Measurements from ENCODE around the gene SPECC1L.
"Not testable (repeated sequence)": the region's sequence is repeated elsewhere in the genome, so short reads cannot be mapped to it uniquely, and the experiment has no call there.

The SPECC1L gene

DNA sequence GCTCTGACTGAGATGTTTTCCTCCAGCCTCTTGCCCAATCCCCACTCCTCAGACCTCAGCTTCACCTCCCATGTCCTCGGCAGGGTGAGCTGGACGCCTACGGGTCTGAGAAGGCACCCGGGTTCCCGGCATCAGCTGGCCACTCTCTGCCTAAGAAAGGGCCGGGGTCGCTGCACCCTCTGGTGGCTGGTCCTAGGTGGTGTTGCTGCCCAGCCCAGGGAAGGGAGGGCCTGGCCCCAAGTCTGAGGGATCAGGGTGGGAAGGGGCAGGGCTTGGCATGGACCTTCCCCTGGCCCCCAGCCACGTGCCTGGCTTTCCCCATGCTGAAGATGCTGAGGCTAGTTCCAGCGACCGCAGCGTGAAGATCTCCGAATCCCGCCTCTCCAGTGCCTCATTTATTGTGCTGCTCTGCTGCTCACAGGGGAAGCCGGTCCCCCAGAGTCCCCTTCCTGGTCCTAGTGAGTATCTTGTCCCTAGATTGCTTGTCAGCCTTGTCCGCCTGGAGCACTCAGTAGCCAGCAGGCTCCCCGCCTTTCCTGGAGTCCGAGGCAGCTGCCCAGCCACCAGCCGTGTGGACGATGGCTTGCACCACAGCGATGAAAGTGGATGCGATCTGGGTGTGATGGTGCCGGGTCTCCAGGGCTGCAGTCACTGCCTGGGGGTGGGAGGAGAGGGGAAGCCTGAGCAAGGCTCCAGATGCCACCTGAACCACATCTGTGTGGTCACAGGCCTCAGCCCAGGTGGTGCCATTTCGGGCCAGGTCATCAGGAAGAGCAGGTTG is 22.9 kb upstream of the SPECC1L start:
- peak; percentile 100 for DNase-seq (ENCODE audit: low read depth)

DNA sequence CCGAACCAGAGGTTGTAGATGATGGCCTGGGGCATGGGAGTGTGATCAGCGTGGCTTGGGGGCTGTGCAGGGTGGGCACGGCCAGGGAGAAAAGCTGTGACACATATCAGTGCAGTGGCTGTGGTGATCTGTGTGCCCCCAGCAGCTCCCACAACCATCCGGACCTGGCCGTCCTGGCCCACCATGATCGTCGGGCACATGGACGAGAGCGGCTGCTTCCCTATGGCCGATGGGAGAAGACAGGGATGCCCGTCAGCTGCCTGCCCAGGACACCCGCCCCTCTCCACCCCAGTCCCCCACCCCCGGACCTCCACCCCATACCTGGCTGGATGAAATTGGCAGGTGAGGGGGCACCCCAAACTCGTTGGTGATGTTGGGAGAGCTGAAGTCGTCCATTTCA is 22.0 kb upstream of the SPECC1L start:
- DNase-seq (ENCODE audit: low read depth), result not testable (repeated sequence)

DNA sequence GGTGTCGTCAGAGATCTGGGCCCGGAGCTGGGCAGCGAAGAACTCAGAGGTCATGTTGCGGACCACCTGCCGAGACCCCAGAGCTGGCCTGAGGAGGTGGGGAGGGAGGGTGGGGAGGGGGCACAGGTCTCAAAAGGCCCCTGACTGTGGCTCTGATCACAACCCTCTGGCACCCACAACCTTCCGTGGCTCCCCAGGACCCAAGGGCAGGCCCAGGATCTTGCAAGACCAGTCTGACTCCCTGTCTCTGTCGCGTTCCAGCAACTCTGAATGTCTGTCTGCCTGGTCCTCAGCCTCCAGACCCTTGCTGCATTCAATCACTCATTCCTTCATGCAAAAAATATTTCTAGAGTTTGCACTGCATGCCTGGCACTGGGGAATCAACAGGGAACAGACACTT is 21.2 kb upstream of the SPECC1L start:
- DNase-seq (ENCODE audit: low read depth), result not testable (repeated sequence)

DNA sequence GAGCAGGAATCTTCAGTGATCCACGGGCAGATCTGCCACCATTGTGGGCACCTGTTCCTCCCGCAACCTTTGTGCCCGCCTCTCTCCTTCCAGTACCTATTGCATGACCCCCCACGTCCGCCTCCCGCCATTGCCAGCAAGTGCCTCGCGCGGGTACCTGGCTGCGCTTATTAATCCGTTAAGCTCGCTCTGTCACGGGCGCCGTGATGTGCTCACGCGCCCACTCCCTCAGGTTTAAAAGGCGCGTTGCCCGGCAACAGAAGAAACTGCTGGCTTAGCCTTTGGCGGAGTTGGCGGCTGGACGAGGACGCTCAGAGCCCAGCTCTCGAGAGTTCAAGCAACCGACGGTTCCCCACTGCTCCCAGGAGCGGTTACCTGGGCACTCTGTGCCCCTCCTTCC is 19.3 kb upstream of the SPECC1L start:
- DNase-seq (ENCODE audit: low read depth), result not testable (repeated sequence)

DNA sequence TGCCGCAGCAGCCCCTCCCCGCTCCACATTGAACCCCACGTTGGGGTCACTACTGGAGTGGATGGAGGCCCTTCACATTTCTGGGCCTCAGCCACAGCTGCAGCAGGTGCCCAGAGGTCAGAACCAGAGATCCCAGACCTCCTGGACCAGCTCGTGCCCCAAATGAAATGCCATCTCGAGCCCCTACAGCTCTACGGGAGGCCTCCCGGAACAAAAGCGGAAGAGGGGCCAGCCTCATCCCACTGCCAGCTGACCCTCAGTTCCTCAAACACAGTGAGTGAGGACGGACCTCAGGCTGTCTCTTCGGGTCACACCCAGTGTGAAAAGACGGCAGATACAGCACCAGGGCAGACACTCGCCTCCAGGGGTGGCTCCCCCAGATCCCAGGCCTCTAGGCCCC is 17.5 kb upstream of the SPECC1L start:
- not testable (repeated sequence) for DNase-seq (ENCODE audit: low read depth)

DNA sequence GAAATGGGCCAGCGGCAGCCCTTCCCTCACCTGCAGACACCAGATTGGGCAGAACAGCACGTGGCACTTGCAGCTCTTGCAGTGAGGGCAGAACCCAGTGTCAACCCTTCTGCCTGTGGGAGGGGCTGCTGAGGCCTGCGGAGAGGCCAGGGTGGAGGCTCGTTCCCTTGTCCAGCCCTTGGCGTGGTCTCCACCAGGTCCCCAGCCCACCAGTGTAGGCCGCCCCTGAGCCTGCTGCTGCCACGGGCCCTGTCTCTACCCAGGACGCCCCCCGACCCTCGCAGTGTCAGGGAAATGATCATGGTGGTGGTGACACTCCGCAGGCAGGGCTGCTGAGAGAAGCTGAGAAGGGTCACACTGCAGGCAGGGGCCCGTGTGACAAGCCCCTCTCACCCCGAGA is 14.5 kb upstream of the SPECC1L start:
- not testable (repeated sequence) for DNase-seq (ENCODE audit: low read depth)

DNA sequence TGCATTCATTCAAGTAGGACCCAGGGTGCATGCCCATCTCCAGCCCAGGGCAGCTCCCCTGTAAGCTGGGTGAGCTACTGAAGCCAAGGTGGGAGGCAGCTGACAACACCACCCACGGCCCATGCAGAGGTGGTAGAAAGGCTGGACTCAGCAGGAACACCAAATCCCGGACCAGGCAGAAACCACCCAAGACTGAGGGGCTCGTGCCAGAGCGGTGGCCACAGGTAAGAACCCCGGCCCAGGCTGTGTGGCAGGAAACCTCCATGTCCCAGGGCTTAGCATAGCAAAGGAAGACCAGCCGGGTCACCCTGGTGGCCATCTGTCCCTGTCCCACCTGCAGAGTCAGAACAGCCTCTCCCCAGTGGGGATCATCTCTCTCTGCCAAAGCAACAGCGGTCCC is 13.9 kb upstream of the SPECC1L start:
- not testable (repeated sequence) for DNase-seq (ENCODE audit: low read depth)

DNA sequence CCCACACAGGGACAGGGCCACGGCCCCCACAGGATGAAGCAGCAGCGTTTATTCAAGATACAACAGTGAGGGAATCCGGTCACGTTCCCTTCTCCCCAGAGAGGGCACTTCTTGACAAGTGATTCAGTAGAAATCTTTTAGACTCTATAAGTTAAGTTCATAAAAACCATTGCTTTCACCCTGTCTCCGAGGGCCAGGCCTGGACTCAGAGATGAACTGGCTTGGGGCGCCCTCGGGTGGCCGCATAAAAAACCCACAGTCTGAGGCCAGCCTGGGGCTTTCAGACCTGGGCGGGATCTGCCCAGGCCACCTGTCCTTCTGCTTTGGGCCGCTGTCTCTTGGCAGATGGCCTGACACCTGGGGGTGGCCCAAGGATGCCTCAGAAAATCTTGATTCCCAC is 11.2 kb upstream of the SPECC1L start:
- peak; percentile 66 for DNase-seq (ENCODE audit: low read depth)

DNA sequence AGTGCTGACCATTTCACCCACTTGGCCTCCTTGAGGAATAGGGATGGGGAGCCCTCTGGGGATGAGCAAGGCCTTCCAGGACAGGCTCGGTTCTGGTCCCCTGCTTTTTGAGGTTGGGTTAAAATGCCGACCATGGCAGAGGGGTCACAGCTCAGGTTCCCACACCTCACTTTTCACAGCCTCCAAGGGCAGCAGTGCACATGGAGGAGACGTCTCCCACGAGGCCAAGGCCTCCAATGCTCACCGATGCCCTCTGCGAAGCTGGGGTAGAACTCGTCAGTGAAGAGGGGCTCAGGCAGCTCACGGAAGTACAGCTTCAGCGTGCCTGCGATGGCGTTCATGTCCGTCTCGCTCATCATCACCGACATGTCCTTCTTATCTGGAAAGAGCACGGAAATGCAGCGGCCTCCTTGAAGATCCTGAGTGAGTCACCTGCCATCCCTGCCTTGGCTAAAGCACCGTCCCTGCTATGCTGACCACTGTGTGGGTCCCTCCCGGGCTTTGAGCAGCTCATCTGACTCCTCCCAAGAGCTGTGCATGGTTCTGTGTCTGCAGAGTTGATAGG is 8.4 kb upstream of the SPECC1L start:
- not testable (repeated sequence) for DNase-seq (ENCODE audit: low read depth)

DNA sequence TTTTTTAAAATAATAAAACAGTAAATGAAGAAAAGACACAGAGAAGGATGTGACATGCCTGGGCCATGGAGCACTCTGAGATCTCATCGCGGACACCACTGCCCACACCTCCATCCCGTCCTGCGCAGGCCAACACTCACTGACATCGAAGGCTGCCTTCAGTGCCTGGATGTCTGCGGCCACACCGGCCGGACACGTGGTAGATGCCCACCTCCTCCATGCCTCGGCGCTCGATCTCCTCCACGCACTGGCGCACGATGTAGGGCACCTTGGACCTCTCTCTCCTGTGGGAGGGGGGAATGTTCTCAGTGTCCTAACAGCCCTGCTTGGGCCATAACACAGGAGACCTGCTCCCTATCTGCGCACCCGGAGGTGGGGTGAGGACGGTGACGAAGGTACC is 7.2 kb upstream of the SPECC1L start:
- not testable (repeated sequence) for DNase-seq (ENCODE audit: low read depth)

DNA sequence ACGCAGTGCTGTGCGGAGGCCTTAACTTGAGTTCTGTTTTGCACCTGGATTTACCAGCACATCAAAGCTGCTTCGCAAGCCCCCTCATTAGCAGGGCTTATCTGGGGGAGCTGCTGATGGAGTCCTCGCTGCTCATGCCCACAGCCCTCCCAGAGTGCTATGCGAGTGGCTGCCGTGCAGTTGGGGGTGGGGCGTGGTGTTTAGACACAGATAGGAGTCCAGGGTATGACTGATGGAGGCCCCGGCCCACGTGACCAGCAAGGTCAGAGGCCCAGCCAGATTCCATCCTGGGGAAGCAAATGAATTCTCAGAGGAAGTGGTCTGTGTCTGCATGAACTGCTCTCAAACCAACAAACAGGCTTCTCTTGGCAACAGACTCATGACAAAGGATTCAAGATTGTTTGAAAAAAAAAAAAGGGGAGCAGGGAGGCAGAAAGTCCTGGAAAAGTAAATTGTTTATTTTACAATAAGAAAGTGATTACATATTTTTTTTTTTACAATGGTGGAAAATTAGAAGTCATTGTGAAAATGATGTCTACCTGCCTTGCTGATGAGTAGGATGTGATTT is 6.2 kb upstream of the SPECC1L start:
- peak; percentile 34 for DNase-seq (ENCODE audit: low read depth)

DNA sequence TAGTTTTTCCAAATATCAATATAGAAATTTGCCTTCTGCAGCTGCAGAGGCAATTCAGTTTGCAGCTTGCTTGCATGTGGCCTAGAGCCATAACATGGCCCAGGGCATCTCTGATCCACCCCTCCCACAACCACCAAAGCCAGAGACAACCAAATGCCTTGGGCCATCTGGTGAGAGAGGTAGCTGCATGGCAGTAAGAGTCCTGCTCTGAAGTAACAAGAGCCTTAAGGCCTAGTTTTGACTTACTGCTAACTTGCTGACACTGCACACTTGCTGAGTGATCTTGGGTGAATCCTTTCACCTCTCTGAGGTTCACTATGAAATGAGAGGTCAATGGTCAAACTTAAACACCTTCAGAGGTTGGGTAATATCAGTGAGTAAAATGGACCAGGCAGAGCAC is 4.9 kb upstream of the SPECC1L start:
- DNase-seq (ENCODE audit: low read depth), result peak; percentile 49

DNA sequence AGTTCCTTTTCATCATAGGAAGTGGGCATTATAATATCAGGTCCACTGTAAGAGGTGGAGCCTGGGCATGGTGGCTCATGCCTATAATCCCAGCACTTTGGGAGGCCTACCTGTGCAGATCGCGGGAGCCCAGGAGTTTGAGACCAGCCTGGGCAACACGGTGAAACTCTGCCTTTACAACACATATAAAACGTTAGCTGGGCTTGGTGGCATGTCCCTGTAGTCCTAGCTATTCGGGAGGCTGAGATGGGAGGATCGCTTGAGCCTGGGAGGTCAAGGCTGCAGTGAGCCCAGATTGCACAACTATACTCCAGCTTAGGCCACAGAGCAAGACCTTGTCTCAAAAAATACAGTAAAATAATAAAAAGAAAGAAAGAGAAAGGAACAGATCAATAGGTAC is 4.1 kb upstream of the SPECC1L start:
- not testable (repeated sequence) for DNase-seq (ENCODE audit: low read depth)

DNA sequence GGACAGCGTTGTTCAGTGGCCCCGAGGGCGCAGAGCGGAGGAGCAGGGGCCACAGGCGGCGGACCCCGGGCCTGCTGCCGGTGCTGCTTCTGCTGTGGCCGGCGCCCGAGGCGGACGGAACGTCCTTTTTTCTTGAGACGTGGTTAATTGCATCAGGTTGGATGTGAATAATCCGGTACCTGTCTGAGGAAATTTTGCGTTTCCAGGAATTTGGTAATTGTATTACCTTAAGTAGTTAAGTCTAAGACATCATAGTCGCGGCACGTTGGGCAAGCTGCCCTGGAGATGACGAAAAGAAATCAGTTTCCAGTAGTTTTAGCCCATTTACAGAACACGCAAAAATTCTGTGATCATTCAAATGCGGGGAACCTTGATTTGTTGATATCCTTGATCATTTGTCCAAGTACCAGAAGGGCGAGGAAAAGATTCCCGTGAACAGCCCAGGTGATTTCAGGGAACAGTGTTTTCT is 789 bp downstream of the SPECC1L start:
- peak; percentile 16 for DNase-seq (ENCODE audit: low read depth)

DNA sequence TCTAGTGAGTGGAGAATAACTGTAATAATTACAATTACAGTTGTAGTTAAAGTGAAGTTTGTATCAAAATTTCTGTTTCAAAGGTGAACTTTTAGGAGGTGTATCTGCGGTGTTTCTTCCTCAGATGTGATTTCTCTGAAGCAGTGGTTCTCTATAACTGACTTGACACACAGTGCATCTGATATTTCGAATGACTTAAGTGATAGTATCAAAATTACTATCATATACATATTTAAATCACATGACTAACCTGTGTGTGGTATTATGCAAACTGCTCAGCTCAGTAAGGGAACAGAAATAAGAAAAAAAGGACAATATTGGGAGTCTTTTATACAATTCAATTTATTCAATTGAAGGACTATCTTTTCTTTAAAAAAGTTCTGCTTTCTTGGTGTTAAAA is 2.4 kb downstream of the SPECC1L start:
- not testable (repeated sequence) for DNase-seq (ENCODE audit: low read depth)

DNA sequence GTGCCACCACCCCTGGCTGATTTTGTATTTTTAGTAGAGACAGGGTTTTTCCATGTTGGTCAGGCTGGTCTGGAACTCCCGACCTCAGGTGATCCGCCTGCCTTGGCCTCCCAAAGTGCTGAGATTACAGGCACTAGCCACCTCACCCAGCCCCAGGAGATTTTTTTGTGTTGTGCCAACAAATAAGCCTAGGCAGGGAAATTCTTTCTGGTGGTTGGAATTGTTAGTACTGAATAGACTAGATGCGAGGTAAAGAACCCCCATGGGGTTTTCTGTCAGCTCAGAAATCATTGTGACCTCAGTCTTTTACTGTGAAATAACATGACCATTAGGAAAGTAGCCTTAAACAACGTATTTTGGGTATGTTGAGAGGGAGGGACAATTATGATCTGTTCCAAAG is 3.3 kb downstream of the SPECC1L start:
- not testable (repeated sequence) for DNase-seq (ENCODE audit: low read depth)

DNA sequence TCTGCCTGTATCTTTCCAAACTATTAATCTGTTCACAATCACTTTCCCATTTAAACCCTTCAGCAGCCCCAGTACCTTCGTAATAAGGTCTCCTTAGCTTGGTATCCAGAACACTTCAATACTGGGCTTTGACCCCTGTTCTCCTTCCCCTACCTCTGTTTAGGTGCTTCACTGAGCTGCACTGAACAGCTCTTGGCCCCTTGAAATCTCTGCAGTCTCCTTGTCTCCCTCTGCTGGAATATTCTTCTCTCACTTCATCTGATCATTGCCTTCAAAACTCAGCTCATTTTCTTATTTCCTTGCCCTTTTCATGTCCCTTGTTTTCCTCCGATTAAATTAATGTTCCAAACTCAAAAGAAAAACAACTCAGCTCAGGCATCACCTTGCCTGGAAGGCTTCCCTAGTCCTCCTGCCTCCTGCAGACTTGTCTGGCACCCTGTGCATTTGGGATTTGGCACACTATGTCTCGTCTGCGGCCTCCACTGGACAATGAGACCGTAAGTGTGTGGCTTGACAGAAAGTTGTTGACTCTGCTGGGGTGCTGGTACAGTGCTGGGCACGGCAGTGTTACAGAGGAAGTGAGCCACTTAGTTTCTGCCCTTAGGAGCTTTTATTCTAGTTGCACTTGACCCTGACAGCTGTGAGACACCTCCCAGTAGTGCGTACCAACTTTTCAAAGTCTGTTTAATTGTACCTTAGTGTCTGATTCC is 4.2 kb downstream of the SPECC1L start:
- not testable (repeated sequence) for DNase-seq (ENCODE audit: low read depth)

DNA sequence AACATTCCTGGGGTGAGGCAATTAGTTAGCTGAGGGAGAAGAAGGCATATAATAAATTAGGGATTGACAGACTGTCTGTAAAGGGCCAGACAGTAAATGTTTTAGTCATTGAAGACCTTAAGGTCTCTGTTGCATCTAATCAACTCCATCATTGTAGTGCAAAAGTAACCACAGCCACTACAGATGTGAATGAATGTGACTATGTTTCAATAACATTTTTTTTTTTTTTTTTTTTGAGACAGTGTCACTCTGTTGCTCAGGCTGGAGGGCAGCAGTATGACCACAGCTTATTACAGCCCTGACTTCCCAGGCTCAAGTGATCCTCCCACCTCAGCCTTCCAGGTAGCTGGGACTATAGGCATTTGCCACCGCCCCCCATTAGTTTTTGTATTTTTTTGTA is 9.7 kb downstream of the SPECC1L start:
- DNase-seq (ENCODE audit: low read depth), result not testable (repeated sequence)

DNA sequence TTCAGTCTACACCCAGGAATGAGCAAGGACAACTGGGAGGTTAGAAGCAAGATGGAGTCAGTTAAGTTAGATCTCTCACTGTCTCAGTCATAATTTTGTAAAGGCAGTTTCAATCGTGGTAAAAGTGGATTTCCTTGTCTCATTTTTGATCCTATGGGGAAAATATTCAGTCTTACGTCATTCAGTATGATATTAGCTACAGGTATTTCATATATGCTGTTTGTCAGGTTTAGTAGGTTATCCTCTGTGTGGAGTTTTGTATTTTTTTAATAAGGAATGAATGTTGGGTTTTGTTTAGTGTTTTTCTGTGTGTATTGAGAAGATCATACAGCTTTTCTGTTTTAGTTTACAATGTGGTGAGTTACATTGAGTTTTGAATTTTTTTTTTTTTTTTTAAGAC is 11.8 kb downstream of the SPECC1L start:
- DNase-seq (ENCODE audit: low read depth), result no peak

DNA sequence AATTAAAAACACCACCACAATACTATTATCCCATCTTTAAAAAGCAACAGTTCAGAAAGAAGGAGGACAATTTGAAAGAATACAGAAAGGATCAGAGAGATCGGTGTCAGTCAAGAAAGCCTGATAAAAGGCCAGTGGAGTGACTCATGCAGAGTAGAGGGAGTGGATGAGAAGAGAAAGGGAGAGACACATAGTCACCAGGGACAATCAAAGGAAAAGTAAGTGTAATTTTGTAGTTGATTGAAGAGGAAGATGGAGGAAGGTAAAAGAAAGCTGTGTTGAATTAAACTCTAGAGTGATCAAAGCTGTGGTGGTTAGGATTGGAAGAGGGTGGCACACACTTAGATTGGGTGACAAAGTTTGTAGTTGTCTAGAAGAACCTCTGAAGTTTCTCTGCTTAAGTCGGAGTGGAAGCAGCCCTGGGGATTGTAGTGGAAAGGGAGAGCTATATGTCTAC is 14.1 kb downstream of the SPECC1L start:
- no peak for DNase-seq (ENCODE audit: low read depth)

DNA sequence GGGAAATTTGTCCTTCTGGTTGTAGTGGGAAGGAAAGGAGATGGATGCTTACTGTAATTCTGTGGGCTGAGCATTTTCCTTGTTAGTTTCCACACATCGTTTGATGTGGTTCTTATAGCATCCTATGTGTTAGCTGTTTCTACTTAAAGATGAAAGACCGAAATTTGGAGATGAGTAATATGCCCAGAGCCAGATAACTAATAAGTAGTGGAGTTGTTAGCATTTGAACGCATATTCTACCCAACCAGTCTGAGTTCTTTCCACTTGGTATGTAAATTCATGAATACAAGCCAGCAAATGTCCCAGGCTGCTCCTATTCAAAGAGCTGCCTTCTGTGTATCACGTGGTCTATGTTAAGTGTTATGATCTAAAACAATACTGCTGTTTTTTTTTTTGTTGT is 14.6 kb downstream of the SPECC1L start:
- DNase-seq (ENCODE audit: low read depth), result peak; percentile 51

DNA sequence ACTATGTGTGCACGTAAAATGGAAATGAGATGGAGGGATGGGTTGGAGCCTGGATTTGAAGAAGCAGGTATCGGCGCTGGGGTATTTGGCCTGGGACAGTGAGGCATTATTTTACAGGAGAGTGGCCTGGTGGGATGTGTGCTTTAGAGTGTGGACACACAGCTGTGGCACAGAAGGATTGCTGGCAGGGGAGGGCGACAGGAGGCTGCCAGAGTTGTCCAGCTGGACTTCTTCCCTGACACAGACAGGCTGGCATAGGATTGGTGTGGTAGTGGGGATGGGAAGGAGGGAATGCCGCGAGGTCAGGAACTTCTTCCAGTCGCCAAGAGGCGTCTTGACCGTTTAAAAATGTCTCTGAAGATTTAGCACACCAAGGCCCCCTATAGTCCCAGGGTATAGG is 16.6 kb downstream of the SPECC1L start:
- not testable (repeated sequence) for DNase-seq (ENCODE audit: low read depth)

DNA sequence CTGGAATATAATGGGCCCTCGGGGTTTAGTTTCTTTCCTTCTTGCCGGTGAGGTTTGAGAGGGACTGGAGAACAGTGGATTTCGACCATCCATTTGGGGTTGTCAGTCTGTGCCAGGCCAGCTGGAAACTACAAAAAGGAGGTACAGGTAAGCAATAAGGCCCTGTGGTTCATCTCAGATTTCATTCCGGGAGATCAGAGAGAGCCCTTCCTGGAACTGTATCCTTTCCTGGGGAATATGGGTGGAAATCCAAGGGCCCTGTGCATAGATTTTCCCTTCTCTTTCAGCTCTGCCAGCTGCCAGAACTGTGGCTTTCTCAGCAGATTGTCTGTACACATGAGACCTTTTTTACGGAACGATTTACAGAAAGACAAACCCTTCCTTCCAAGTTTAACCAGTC is 17.2 kb downstream of the SPECC1L start:
- DNase-seq (ENCODE audit: low read depth), result not testable (repeated sequence)

Measured in fibroblast of gingiva (primary cell).